ENCODE data around the gene ST6GALNAC2.

Gene ST6GALNAC2

DNA sequence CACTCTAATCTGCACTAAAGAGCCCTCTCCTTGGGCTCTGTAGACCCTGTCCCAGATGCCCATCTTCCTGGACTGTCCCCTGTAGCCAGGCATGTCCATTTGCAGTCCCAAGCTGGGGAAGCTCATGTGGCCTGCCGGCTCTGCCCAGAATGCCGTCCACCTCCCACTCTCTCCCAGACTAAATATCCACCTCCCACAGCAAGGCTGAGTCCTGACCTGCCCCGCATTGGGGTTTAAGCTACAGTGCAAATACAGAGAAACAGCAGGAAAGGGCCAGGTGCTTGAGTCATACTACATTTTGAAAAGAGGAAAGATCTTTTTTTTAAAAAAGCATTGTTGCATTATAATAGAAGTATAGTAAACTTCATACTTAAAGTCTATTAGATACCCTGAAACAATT is 3.0 kb downstream of the ST6GALNAC2 start:
- Histone ChIP-seq H3K4me2 (ENCODE audit: low read length) (no peak overlapping the region), H3K9me3 (ENCODE audit: control insufficient read depth, low read length) (no peaks in the 10 kb centered on the region), H3K4me1 (no peaks in the 10 kb centered on the region), H2AFZ (no peak overlapping the region), H3K27ac (no peak overlapping the region), H3K79me2 (no peaks in the 10 kb centered on the region), H3K4me3 (ENCODE audit: low read depth, low read length) (no peak overlapping the region), H3K36me3 (ENCODE audit: control insufficient read depth, insufficient read depth, low read length) (no peaks in the 10 kb centered on the region), H3K9ac (no peak overlapping the region), H3K27me3 (ENCODE audit: control insufficient read depth, insufficient read depth, low read length) (no peaks in the 10 kb centered on the region)
- TF ChIP-seq, protein P1, sequence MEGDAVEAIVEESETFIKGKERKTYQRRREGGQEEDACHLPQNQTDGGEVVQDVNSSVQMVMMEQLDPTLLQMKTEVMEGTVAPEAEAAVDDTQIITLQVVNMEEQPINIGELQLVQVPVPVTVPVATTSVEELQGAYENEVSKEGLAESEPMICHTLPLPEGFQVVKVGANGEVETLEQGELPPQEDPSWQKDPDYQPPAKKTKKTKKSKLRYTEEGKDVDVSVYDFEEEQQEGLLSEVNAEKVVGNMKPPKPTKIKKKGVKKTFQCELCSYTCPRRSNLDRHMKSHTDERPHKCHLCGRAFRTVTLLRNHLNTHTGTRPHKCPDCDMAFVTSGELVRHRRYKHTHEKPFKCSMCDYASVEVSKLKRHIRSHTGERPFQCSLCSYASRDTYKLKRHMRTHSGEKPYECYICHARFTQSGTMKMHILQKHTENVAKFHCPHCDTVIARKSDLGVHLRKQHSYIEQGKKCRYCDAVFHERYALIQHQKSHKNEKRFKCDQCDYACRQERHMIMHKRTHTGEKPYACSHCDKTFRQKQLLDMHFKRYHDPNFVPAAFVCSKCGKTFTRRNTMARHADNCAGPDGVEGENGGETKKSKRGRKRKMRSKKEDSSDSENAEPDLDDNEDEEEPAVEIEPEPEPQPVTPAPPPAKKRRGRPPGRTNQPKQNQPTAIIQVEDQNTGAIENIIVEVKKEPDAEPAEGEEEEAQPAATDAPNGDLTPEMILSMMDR (IDR thresholded peaks at IDR 0.05): no peak

DNA sequence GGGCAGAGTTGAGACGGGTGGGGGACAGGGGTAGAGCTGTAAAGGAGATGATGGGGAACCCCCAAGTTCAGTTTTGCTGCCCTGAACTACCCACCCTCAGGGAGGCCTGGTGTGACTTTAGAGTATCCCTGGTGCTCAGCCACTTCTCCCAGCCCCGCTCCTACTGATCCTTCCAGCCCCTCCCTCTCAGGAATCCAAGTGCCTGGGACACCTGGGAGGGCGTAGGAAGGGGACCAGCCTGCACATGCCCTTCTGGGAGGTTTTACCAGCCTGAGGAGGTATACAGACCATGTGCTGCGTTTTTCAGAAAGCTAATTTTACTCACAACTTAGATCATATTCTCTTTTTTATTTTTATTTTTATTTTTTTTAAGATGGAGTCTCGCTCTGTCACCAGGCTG is 4.1 kb downstream of the ST6GALNAC2 start:
- Histone ChIP-seq H3K36me3 (ENCODE audit: control insufficient read depth, insufficient read depth, low read length) (no peaks in the 10 kb centered on the region), H3K4me3 (ENCODE audit: low read depth, low read length) (no peak overlapping the region), H3K9ac (no peak overlapping the region), H3K4me1 (no peaks in the 10 kb centered on the region), H3K27ac (no peak overlapping the region), H3K27me3 (ENCODE audit: control insufficient read depth, insufficient read depth, low read length) (no peaks in the 10 kb centered on the region), H3K79me2 (no peaks in the 10 kb centered on the region), H3K9me3 (ENCODE audit: control insufficient read depth, low read length) (no peaks in the 10 kb centered on the region), H2AFZ (no peak overlapping the region), H3K4me2 (ENCODE audit: low read length) (no peak overlapping the region)
- TF ChIP-seq, protein P1 (IDR thresholded peaks at IDR 0.05): no peak

DNA sequence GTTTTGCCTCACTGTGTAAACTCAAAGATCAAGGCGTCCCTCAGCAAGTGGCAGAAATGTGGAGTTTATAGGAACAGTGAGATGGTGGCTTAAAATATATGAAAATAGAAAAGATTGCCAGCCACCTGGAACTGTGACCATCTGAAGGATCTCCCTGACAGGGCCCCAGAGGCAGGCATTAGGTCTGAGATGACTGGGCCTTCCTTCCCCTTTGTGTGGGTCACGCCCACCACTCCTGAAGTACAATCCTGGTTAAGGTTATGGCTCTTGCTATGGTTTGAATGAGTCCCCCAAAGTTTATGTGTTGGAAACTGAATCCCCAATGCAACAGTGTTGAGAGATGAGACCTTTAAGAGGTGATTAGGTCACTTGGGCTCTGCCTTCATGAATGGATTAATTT is 6.4 kb downstream of the ST6GALNAC2 start:
- Histone ChIP-seq H3K4me3 (ENCODE audit: low read depth, low read length) (no peak overlapping the region), H2AFZ (no peak overlapping the region), H3K9ac (no peak overlapping the region), H3K79me2 (no peaks in the 10 kb centered on the region), H3K4me2 (ENCODE audit: low read length) (no peak overlapping the region), H3K36me3 (ENCODE audit: control insufficient read depth, insufficient read depth, low read length) (no peaks in the 10 kb centered on the region), H3K27me3 (ENCODE audit: control insufficient read depth, insufficient read depth, low read length) (no peaks in the 10 kb centered on the region), H3K9me3 (ENCODE audit: control insufficient read depth, low read length) (no peaks in the 10 kb centered on the region), H3K4me1 (no peaks in the 10 kb centered on the region), H3K27ac (no peak overlapping the region)
- TF ChIP-seq, protein P1 (IDR thresholded peaks at IDR 0.05): no peak

DNA sequence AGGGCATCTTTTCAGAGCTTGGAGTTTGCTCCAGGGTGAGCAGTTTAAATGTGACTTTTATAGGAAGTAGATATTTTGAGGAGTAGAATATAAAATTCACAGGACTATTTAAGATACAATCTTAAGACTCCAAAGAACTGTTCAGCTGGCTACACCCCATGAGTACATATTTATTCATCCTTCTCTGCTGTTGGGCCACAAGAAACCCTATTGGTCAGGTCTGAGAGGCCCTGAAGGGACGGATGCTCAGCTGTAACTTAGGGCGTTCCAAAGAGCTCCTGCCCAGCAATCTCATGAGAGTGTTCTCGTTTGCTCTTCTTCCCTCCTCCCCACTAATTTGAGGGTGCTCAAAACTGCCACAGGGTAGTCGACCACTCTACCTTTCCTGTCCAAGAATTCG is 7.3 kb downstream of the ST6GALNAC2 start:
- Histone ChIP-seq H3K9ac (no peak overlapping the region), H3K79me2 (no peaks in the 10 kb centered on the region), H3K4me2 (ENCODE audit: low read length) (no peak overlapping the region), H3K36me3 (ENCODE audit: control insufficient read depth, insufficient read depth, low read length) (no peaks in the 10 kb centered on the region), H3K27ac (no peak overlapping the region), H2AFZ (no peak overlapping the region), H3K27me3 (ENCODE audit: control insufficient read depth, insufficient read depth, low read length) (no peaks in the 10 kb centered on the region), H3K4me3 (ENCODE audit: low read depth, low read length) (no peak overlapping the region), H3K9me3 (ENCODE audit: control insufficient read depth, low read length) (no peaks in the 10 kb centered on the region), H3K4me1 (no peaks in the 10 kb centered on the region)
- TF ChIP-seq, protein P1 (IDR thresholded peaks at IDR 0.05): no peak

DNA sequence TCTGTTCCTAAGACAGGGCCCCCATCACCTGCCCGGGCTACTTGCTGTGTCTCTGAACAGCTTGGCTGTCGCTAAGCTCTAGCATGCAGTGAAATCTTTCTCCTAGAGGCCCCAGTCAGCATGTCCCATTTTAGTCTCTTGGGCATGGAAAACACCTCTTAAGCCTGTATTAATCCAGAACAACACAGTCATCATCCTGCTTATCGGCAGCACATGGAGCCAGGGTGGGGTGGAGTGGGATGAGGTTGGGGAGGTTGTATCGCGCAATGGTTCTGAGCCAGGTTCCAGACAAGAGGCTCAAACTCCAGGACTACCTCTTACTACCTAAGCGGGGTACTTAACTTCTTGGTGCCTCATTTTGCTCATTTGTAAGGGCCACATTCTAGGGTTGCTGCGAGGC is 7.8 kb downstream of the ST6GALNAC2 start:
- no peak overlapping the region for H2AFZ ChIP-seq
- H3K9ac ChIP-seq: no peak overlapping the region
- TF ChIP-seq, protein P1 (IDR thresholded peaks at IDR 0.05): no peak
- no peak overlapping the region for H3K27ac ChIP-seq
- H3K4me1 ChIP-seq: no peaks in the 10 kb centered on the region
- no peaks in the 10 kb centered on the region for H3K79me2 ChIP-seq
- H3K27me3 ChIP-seq (ENCODE audit: control insufficient read depth, insufficient read depth, low read length): no peaks in the 10 kb centered on the region
- H3K4me2 ChIP-seq (ENCODE audit: low read length): no peak overlapping the region
- no peaks in the 10 kb centered on the region for H3K9me3 ChIP-seq (ENCODE audit: control insufficient read depth, low read length)
- no peak overlapping the region for H3K4me3 ChIP-seq (ENCODE audit: low read depth, low read length)
- no peaks in the 10 kb centered on the region for H3K36me3 ChIP-seq (ENCODE audit: control insufficient read depth, insufficient read depth, low read length)

Data from parathyroid adenoma (tissue), 2 donors.